HG03460 (cell line): Measurements from ENCODE around the gene ZNF518B.

Experiments used
- ATAC-seq: cut with Tn5 transposase; IDR thresholded peaks from one replicate; pipeline ENCODE4 v1.9.1; 2021; ENCODE audit not compliant: unreplicated experiment

Gene ZNF518B, protein sequence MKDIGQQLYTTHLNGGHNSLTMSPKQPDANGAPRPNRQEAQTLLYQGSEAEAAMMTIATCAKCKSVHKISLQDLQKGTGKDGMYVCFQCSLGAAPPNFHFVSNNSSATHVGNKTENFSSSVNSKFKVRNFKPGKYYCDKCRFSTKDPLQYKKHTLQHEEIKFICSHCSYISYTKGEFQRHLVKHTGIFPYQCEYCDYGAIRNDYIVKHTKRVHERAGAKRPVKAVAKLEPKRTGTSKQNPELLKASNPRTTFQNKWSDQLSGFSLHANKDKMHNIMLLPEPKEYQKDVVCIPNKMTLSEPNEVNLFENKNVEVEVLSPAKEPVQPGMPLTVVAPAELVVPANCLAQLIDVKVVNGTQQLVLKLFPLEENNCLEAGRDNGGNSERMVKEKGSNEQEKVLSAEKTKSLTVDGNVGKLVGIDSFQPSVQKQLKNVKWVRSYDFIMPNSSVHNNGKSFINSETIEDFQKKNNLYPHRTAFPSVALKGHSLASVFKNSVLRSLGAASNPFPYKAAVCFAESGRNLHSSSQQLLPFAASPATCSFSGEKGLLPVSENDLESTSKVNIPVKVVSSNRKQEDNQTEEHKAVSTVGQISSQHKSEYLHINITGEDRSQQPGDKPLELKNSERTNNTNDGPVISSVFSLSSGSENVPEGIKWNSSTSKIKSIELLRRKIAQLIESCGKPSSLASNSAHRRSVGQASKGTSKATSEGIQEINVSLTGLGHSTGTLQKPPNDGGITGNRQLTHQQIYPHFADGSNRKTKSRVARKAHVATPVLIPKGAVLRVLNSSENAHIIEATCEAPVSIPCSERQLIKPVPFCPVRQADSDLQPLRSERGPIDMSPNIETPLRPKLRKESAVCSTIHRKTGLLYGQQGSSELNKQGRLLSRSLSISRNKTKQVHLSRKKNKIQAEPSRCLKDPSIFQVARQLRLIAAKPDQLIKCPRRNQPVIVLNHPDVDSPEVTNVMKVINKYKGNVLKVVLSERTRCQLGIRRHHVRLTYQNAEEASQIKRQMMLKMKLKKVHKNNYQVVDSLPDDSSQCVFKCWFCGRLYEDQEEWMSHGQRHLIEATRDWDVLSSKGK

DNA sequence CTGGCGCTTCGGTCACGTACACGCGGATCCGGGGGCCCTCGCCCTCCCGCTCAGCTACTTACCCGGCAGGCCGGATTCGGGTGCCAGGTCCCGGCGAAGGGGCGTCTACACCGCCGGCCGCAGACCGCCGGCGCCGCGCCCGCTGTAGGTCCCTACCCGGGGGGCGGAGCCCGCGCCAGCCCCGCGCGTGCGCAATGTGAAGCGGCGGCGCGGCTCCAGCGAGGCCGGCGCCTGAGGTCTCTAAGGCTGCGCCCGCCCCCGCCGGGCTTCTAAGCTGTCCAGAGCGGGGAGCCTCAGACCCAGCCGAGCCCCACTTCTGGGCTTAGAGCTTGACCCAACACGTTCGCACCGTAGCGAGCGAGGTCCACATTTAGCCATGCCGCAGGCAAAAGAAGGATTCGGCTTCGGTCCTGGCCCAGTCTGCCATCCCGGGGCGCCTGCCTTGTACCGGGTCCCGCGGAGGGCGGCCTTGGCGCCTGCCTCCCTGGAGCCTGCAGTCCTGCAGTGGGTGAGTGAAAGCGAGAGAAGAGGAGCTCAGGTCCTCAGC, at the start of gene ZNF518B:
ZNF518B (minus strand) TSS at position 172 of the 547 bp plus-strand sequence. CDS start 11,098 bp downstream, outside the sequence.
- peak; percentile 64 for ATAC-seq

DNA sequence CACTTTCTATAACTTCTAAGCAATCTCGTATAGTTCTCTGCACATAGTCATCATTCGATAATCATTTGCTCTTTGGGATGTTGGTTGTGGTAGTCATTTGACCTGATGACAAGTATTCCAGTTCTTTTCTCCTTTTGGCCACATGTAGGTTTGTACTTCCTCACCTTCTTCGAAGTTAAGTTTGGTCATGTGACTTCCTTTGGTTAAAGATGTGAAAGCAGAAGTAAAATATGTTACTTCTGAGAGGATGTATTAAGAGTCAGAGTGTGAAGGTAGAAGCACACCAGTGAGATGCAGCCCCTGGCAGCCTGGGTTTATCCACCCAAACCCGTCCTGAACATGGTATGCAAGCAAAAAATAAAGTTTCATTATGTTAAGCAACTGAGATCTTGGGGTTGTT, 48.9 kb upstream of the ZNF518B start:
- ATAC-seq: no peak

DNA sequence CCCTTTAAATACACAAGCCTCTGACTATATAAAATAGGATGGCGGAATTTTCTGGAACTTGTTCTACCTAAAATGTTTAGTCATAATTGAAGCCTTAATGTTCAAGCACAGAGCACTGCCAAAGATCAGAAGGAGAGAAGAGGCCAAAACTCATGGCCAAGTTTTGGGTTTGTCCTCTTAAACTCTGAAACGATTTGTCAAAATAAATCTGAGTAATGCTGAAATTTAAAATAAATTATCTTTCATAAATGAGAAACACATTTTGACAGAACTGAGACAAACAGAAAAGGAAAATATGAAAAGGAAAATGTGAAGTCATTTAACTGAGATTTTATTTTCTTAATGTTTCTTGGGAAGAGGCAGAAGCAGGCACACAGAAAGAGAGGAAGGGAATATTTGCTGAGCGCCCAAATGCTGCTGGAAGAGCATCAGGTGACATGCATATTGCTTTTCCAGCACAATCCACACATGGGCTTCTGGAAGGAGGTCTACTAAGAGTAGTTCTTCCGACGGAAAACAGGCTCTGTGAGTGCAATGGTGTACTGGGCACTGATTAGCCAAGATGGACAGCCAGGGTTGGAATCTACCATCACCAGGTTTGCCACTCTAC, 47.4 kb upstream of the ZNF518B start:
- ATAC-seq: no peak

DNA sequence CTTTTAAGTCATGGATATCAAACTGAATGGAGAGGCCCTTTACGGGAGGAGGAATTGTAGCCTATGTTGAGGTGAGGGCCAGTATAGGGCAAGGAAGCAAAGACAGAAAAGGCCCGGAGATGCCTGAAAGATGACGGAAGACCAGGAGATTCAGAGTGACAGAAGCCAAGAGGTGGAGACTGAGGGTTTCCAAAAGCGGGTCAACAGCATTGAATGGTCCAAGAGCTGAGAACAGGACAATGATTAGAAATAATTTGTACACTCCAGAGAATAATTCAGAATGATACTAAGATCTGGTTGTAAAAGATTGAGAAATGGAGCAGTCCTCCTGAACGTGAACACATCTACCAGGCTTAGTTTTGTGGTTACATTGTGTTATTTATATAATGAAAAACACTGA, 45.5 kb upstream of the ZNF518B start:
- no peak for ATAC-seq

DNA sequence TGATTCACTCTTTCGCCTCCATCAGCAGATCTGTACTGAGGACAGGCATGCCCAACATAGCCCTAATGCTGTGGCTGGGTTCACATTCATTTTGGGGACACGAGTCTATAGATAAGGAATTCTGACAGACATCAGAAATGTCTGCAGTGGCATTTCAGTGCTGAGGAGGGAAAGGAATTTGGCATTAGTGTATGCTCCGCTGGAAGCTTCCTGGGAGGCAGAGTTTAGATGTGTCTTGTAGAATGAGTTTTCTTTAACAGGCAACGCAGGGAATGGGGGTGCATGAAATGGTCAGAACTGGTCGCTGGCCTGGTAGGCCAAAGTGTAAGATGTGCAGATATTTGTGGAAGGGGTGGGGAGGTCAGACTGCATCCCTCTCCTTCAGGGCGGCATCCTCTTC, 43.5 kb upstream of the ZNF518B start:
- no peak for ATAC-seq

DNA sequence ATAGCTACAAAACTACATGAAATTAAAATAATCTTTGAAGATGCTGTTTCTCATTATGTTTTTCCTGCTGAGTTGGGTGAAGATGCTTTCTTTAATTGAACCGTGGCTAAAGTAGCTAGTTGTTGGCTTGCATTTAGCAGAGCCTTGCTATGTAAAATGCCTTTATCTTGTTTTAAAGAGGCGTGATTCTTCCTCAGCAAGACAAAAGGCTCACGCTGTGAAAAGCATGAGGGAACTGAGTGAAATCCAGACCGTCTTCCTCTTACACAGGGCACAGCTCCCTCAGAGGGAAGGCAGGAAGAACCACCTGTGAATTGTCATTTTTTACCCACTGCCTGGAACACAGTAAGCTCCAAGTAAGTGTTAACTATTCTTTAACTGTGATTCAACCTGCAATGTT, 39.0 kb upstream of the ZNF518B start:
- no peak for ATAC-seq

DNA sequence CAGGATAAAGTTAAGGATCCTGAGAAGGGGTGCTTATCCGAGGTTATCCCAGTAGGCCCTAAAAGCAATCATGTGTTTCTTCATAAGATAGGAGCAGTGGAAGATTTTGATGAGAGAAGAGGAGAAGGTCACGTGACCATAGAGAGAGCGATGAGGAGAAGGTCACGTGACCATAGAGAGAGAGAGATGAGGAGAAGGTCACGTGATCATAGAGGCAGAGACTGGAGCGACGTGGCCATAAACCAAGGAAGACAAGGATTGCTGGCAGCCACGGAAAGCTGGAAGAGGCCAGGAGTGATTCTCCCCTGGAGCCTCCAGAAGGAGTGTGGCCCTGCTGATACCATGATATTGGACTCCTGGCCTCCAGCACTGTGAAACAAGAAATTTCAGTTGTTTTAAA, 38.4 kb upstream of the ZNF518B start:
- ATAC-seq: no peak

DNA sequence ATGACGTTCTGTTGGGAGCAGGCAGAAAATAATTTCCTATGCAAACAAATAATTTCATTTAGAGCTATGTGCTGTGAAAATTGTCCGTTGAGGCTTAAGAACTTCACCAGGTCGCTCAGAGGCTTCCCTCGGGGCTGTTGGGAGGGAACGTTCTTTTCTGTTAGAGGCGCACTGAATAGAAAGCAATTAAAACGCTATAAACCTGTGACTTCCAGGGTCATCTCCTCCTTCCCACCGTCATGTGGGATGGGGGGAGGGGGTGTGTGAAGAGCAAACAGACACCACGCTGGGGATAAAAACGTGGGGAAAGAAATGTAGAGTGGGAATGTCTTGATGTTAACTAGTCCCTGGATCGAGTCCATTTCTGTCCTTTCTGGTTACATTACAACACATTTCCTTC, 35.2 kb upstream of the ZNF518B start:
- no peak for ATAC-seq

DNA sequence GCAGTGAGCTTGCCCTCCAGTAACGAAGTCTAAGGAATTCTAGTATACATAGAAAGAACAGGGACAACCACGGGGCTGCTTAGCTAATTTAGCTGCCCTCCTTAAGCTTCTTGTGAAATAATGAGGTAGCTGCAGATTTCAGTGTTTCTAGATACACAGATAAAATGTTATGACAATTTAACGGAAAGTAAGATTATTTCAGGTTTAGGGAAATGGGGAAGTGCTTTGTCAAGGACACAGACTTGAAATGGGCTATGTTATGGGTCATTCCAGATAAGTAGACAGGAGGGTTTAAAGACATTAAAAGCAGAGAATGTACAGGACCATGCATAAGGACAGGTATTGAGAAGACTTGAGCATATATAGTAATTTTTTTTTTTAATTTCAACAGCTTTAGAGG, 34.2 kb upstream of the ZNF518B start:
- no peak for ATAC-seq

DNA sequence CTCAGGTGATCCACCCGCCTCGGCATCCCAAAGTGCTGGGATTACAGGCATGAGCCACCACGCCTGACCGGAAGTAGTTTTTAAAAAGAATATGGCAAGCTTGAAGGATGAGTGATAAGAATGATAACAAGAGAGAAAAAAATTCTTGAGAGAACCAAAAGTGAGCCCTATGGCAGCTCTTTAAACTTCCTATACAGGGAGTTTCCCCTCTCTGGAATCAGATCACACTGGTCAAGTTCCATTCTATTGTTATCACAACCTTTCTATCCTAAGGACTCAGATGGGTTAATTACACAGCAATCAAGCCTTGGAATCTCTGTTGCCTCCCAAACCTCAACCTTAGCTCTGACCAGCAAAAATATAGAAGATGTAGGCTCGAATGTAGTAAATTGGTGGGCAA, 33.8 kb upstream of the ZNF518B start:
- no peak for ATAC-seq

DNA sequence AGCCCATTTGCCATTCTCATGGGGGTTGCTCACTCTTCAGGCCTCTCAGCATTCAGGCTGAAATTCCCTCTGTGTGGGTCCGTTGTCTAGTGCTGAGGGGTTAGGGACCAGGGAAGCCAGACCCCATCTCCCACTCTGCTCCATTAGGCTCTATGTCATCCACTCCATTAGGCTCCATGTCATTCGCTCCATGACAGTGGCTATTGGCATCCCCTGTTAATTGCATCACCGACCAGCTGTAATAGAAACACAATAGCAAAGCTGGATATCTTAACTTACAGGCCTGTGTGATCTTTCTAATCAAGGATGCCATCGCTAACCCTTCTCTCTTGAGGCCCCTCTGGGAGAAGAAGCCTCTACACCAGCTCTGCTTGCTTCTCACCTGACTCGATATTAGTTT, 25.7 kb upstream of the ZNF518B start:
- ATAC-seq: no peak

DNA sequence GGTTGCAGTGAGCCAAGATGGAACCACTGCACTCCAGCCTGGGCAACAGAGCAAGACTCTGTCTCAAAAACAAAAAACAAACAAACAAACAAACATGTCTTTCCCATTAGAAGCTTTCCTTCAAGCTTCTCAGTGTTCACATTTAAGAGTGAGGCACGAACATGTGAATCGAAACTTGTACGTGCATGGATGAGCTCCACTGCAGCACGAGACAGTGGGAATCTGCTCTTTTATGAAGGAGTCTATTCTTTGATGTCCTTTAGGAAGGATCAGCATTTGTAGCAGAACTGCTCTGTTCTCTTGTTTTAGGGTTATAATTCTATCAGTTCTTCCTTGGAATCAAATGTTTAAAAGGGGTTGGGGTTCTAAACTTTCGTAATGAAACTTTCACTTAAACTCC, 23.4 kb upstream of the ZNF518B start:
- no peak for ATAC-seq

DNA sequence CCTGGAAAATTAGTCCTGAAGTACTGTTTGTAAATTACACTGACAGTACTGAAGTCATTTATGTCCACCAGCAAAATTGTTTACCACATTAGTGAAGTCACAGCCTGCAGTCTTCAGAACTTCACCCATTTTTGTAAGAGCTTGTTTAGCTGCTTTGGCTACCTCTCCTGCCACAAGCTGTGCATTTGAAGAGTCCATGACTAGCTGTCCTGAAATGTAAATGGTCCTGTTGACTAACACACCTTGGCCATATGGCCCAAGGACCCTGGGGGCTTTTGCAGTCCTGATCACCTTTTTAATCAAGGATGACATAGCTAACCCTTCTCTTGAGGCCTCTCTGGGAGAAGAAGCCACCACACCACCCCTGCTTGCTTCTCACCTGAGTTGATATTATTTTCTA, 21.4 kb upstream of the ZNF518B start:
- no peak for ATAC-seq

DNA sequence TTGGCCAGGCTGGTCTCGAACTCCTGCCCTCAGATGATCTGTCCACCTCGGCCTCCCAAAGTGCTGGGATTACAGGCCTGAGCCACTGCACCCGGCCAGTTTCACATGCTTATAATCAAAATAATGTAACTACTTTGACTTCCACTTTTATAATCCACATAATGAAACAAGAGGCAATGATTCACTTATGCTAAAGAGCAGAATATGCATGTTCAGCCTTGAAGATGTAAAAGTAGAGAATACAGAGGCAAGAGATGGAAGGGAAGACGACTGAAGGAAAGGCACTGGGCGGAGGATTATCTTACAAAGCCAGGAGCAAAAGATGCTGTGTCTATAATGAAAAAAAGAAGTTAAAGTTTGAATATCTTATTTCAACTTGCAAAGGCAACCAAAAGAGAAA, 13.3 kb upstream of the ZNF518B start:
- no peak for ATAC-seq

DNA sequence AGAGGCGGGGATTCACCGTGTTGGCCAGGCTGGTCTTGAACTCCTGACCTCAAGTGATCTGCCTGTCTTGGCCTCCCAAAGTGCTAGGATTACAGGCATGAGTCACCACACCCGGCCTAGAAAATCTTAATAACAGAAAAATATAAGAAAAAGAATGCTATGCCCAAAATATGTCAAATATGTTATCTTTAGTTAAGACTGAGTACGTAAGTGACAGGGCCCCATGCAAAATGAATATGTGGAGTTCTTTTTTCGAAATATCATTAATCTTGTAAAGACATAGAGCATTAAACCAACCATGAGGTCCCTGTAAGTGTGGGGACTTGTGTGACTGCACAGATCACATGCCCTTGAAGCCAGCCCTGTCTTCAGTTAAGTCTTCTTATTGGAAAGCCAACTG, 8.9 kb upstream of the ZNF518B start:
- ATAC-seq: no peak

DNA sequence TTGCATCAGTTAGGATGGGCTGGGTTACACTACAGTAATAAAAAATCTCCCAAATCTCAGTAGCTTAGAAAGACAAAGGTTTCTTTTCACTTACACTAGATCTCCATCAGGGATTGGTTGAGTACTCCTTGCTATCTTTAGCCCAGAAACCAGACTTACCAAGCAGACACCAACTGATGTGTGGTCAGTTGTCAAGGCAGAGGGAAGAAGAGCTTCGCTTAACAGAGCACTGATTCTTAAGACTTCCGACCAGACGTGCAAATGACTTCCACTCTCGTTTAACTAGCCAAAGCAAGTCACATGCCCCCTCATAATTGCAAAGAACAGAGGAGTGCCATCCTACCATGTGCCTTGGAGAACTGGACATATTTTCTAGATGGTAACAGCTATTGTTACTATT, 5.7 kb upstream of the ZNF518B start:
- no peak for ATAC-seq

DNA sequence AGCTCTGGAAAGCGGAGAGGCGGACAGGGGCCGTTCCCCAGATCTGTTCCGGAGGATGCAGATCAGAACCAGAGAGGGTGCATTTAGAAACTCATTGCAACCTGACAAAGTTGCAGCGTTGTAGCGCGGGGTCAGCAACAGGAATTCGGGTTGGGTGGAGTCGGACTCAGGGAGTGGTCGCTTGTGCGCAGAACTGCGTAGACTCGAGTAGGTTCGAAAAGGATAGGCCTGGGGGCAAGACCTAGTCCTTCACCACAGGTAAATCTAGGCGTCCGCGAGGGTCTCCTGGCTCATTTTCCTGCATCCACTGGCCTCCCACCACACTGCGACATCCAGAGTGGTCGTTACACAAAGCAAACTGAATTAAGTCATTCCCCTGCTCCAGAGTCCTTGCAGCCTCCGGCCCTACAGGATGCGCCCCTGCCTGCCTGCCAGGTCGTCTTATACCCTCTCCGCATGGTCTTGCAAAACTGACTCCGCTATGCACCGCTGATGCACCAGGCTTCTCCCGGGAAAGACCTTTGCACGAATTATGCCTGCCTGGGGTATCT, 4.7 kb upstream of the ZNF518B start:
- ATAC-seq: no peak

DNA sequence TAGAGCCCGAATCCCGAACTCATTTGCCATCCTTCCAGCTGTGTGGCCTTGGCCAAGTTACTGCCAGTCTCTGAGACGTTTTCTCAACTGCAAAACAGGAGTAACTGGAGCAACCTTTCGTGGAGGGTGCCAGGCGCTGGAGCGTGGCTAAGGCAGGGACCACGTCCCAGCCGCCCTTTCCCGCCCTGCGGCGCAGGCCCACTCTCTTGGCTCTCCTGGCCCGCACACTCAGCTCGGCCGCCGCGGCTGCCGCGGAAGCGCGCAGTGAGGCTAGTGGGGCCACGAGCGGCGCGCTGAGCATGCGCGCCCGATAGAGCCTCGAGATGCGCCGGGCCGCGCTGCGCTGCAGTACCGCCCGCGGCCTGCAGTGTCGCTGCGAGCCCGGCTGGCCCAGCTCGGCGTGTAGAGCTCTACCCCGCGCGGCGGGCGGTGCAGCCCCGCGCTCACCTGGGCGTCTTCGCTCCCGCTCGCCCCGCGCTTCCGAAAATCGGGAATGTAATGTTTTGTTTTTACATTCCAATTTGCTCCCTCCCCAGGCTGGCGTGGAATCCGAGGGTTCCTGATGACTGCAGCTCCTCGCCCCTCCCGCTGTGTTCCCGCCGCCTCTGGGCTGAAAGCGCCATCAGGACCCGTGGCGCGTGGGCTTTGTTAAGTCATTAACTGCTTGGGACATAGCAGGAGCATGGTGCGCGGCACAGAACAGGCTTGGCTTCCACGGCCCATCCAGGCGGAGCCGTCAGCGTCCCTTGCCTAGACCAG, 4.0 kb upstream of the ZNF518B start:
- ATAC-seq: peak; percentile 81

DNA sequence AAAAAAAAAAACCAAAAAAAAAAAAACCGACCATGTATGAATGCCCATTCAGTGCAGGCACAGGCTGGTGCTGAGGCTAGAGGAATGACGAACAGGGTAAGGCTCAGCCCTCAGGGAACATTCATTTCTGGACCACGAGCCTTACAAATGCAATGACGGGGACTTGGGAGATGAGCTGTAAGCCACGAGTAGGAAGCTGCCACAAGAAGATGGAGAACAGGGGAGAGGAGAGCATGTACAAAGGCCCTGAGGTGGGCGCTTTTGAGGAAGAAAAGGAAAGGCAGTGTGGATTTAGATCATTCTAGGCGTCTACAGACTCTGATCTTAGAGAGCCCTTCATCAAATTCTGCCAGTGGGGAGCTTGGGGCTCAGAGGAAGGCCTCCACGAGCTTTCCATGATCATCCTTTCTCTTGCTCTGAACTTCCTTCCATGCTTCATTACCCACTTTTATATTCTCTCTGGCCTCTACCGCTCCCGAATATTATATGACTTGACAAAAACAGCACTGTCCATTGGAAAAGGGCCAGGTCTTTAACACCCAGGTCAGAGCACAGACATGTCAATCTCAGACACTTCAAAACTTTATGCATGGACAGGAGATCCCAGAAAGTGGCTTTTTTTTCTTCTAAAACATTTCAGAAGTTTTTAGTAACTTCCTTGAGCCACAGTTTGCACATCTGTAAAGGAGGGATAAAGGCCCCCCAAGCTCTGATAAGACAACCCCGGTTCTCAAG, 3.3 kb upstream of the ZNF518B start:
- no peak for ATAC-seq
